DOHH2 (cell line): Measurements from ENCODE around the gene C9orf43.
"Not testable (repeated sequence)": the region's sequence is repeated elsewhere in the genome, so short reads cannot be mapped to it uniquely, and the experiment has no call there.

Experiments
- H3F3A ChIP-seq: fragments of 200-600 bp; sonication (generic), shearing (Covaris generic); 2 replicates; pipeline ENCODE4 v1.6.0; 2016; ENCODE audit warnings: antibody characterized with exemption, mild to moderate bottlenecking; ENCODE audit not compliant: control insufficient read depth, insufficient read depth
- H3K27ac ChIP-seq: fragments of 200-600 bp; sonication (generic); 2 replicates; pipeline ENCODE4 v1.5.1; 2014; ENCODE audit warnings: low read depth, mild to moderate bottlenecking, low read length, moderate library complexity
- H3K27me3 ChIP-seq: fragments of 200-600 bp; sonication (generic); 2 replicates; pipeline ENCODE4 v1.6.1; 2014; ENCODE audit warnings: mild to moderate bottlenecking, low read length, mixed read lengths; ENCODE audit not compliant: control insufficient read depth
- H3K36me3 ChIP-seq: fragments of 200-600 bp; sonication (generic); 2 replicates; pipeline ENCODE4 v1.6.1; 2014; ENCODE audit warnings: mild to moderate bottlenecking, low read length, moderate library complexity, mixed read lengths; ENCODE audit not compliant: control insufficient read depth
- H3K4me1 ChIP-seq: fragments of 200-600 bp; sonication (generic); 2 replicates; pipeline ENCODE4 v1.6.1; 2014; ENCODE audit warnings: mild to moderate bottlenecking, low read length, mixed read lengths; ENCODE audit not compliant: control insufficient read depth
- H3K4me2 ChIP-seq: fragments of 200-600 bp; sonication (generic); 2 replicates; pipeline ENCODE4 v1.6.0; 2014; ENCODE audit warnings: mild to moderate bottlenecking, low read length, moderate library complexity
- H3K4me3 ChIP-seq: fragments of 200-600 bp; sonication (generic); 2 replicates; pipeline ENCODE4 v1.5.1; 2014; ENCODE audit warnings: mild to moderate bottlenecking, low read length, mixed read lengths
- H3K79me2 ChIP-seq: fragments of 200-600 bp; sonication (generic); 2 replicates; pipeline ENCODE4 v1.6.1; 2014; ENCODE audit warnings: mild to moderate bottlenecking, low read length, mixed read lengths; ENCODE audit not compliant: control insufficient read depth
- H3K9me2 ChIP-seq: fragments of 200-600 bp; sonication (generic); replicated peaks from 2 replicates; pipeline ENCODE4 v1.6.1; 2014; ENCODE audit warnings: mild to moderate bottlenecking, low read length, mixed read lengths; ENCODE audit not compliant: control insufficient read depth
- H3K9me3 ChIP-seq: fragments of 200-600 bp; sonication (generic); 2 replicates; pipeline ENCODE4 v1.6.1; 2014; ENCODE audit warnings: antibody characterized with exemption, low read length, mixed read lengths; ENCODE audit not compliant: control insufficient read depth, insufficient read depth
- H4K20me1 ChIP-seq: fragments of 200-600 bp; sonication (generic); 2 replicates; pipeline ENCODE4 v1.6.0; 2014; ENCODE audit warnings: low read depth, mild to moderate bottlenecking, antibody characterized with exemption, low read length, moderate library complexity; ENCODE audit not compliant: control insufficient read depth, insufficient read depth
- CTCF ChIP-seq: fragments of 200-600 bp; sonication (generic); IDR thresholded peaks from one replicate; pipeline ENCODE4 v1.5.1; 2014; ENCODE audit warnings: antibody characterized with exemption, mild to moderate bottlenecking, low read depth, low read length; ENCODE audit not compliant: poor library complexity, severe bottlenecking
- EZH2phosphoT487 ChIP-seq: fragments of 200-600 bp; sonication (generic); IDR thresholded peaks from 2 replicates; pipeline ENCODE4 v1.6.1; 2017; ENCODE audit warnings: borderline replicate concordance, mild to moderate bottlenecking, antibody characterized with exemption, low read length, moderate library complexity, mixed read lengths

Gene C9orf43

GRCh38 chr9:113406873-113407511, 3.6 kb upstream of the C9orf43 start:
- peak; percentile 62 for TF ChIP-seq CTCF
- H3K4me3 ChIP-seq, H3K27me3 ChIP-seq, H3K27ac ChIP-seq, H4K20me1 ChIP-seq, H3K9me3 ChIP-seq, H3K9me2 ChIP-seq: not testable (repeated sequence)
- peak overlapping the region; percentile 90; the same call in 1 of the 2 replicates for H3K4me2 ChIP-seq
- H3K79me2 ChIP-seq: peaks cover 36% of the 10 kb centered on the region
- peaks cover 28% of the 10 kb centered on the region for H3K4me1 ChIP-seq
- peaks cover 35% of the 10 kb centered on the region for H3K36me3 ChIP-seq
- H3F3A ChIP-seq: peaks cover 25% of the 10 kb centered on the region

GRCh38 chr9:113409481-113409880, 1.1 kb upstream of the C9orf43 start:
- Histone ChIP-seq H3K4me3 (peak overlapping the region; percentile 96), H3K9me3 (no peaks in the 10 kb centered on the region), H3K9me2 (no peaks in the 10 kb centered on the region), H3K27ac (peak overlapping the region; percentile 92), H3K27me3 (no peaks in the 10 kb centered on the region), H3K79me2 (peaks cover 36% of the 10 kb centered on the region), H3F3A (peaks cover 25% of the 10 kb centered on the region), H4K20me1 (no peaks in the 10 kb centered on the region), H3K36me3 (peaks cover 35% of the 10 kb centered on the region), H3K4me2 (peak overlapping the region; percentile 90), H3K4me1 (peaks cover 31% of the 10 kb centered on the region)
- TF ChIP-seq EZH2phosphoT487 (no peak), CTCF (no peak)

- peak overlapping the region; percentile 90 for H3K4me2 ChIP-seq
- no peaks in the 10 kb centered on the region for H3K9me2 ChIP-seq
- H3K27ac ChIP-seq: peak overlapping the region; percentile 92
- peak overlapping the region; percentile 96 for H3K4me3 ChIP-seq
- H3K4me1 ChIP-seq: peaks cover 31% of the 10 kb centered on the region
- H3K9me3 ChIP-seq: no peaks in the 10 kb centered on the region
- TF ChIP-seq CTCF (no peak), EZH2phosphoT487 (no peak)
- peaks cover 25% of the 10 kb centered on the region for H3F3A ChIP-seq
- peaks cover 35% of the 10 kb centered on the region for H3K36me3 ChIP-seq
- H3K79me2 ChIP-seq: peaks cover 36% of the 10 kb centered on the region
- no peaks in the 10 kb centered on the region for H3K27me3 ChIP-seq
- no peaks in the 10 kb centered on the region for H4K20me1 ChIP-seq
Measured at GRCh38 chr9:113409883-113410206, 702 bp upstream of the C9orf43 start.
